HL-60 (cell line): ENCODE results near the gene PGC.

Experiments used
- DNase-seq, 2 experiments: peaks; one replicate each; pipeline ENCODE4 v3.0.0-alpha.2; 2010 to 2020; ENCODE audit warnings: low read depth in 1 of 2, low spot score in 1 of 2
- H3K27ac ChIP-seq: fragments of 250-450 bp; sonication (Bioruptor Pico); replicated peaks from 2 replicates; pipeline ENCODE4 v1.5.1; 2020; ENCODE audit warnings: mild to moderate bottlenecking, moderate library complexity
- H3K27me3 ChIP-seq: fragments of 250-450 bp; sonication (Bioruptor Pico); 2 replicates; pipeline ENCODE4 v1.5.1; 2021; ENCODE audit warnings: mild to moderate bottlenecking, moderate library complexity; ENCODE audit not compliant: insufficient read depth, poor library complexity, severe bottlenecking
- H3K4me3 ChIP-seq: replicated peaks from 2 replicates; pipeline ENCODE4 v1.5.1; 2011; ENCODE audit warnings: mild to moderate bottlenecking, control low read depth, low read length; ENCODE audit not compliant: insufficient read depth
- CTCF ChIP-seq: IDR thresholded peaks from one replicate; pipeline ENCODE4 v1.5.1; 2011; ENCODE audit warnings: low read length, control low read depth, inconsistent platforms; ENCODE audit not compliant: insufficient read depth
- GABPA ChIP-seq: IDR thresholded peaks from 2 replicates; pipeline ENCODE4 v1.6.1; 2012; ENCODE audit warnings: low read depth
- POLR2AphosphoS5 ChIP-seq: IDR thresholded peaks from 2 replicates; pipeline ENCODE4 v1.6.1; 2012; ENCODE audit warnings: low read depth
- REST ChIP-seq: IDR thresholded peaks from 2 replicates; pipeline ENCODE4 v1.6.1; 2012; ENCODE audit warnings: low read depth; ENCODE audit not compliant: insufficient replicate concordance
- SPI1 ChIP-seq: IDR thresholded peaks from 2 replicates; pipeline ENCODE4 v1.6.1; 2012; ENCODE audit warnings: low read depth, mild to moderate bottlenecking, borderline replicate concordance
- long read RNA-seq: library from polyadenylated mRNA; unstranded; transcript quantifications from one replicate; pipeline ENCODE4 v2.0.0, GENCODE V29; 2020

PGC gene
- long read RNA-seq, partial matches to known transcripts: 0 of 1 reads
- long read RNA-seq, other reads (novel, unspliced or antisense): 1 of 1 reads

GRCh38 chr6:41747256-41748101 lies at the start of gene PGC:
TSS of gene PGC (minus strand) at chr6:41747397. CDS start at chr6:41747334, 63 bp downstream.
- no peak within 1 kb of the TSS for H3K27ac ChIP-seq
- DNase-seq: no peak
- H3K4me3 ChIP-seq: no peak within 1 kb of the TSS
- no peaks in the 10 kb centered on the region for H3K27me3 ChIP-seq
- TF ChIP-seq POLR2AphosphoS5 (no peak), CTCF (no peak), SPI1 (no peak), REST (no peak), GABPA (no peak)

DNA sequence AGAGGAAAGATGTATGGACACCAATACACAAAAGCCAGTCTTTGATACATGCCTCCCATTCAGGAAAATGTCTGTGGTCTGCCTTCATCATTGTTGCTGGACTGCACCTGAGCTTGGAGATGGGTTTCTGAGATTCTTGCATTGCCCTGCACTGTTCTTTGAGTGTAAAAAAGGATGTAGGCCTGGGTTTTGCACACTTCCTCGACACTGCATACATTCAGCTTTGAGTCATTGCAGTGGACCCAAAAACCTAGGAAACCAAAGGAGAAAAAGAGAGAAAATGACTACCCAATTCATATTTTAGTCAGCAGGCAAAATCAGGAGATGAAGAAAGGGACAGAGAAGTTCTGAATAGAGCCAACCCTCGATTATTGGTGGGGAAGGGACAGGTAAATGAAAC lies 49.3 kb upstream of the PGC start:
- H3K4me3 ChIP-seq: no peak overlapping the region
- no peak for DNase-seq
- TF ChIP-seq CTCF (no peak), POLR2AphosphoS5 (no peak), SPI1 (no peak), REST (no peak), GABPA (no peak)
- H3K27ac ChIP-seq: no peak overlapping the region
- no peaks in the 10 kb centered on the region for H3K27me3 ChIP-seq

GRCh38 chr6:41791984-41792383 lies 44.8 kb upstream of the PGC start:
- no peak overlapping the region for H3K27ac ChIP-seq
- TF ChIP-seq GABPA (no peak), POLR2AphosphoS5 (0 out of 2 replicates have a peak, but pooled peaks have one; percentile 12), REST (no peak), CTCF (no peak)
- no peak for DNase-seq

More at GRCh38 chr6:41791984-41792383, 44.8 kb upstream of the PGC start:
- Histone ChIP-seq H3K27me3 (no peaks in the 10 kb centered on the region), H3K4me3 (no peak overlapping the region)
